Bronchial epithelial cell (primary cell): Measurements from ENCODE around the gene DNAH8. TPM values are rescaled to one million over a fixed set of nuclear protein-coding genes. Genes with fewer than 3 reads are reported as not detected.

Experiments
- DNase-seq: peaks from one replicate; pipeline ENCODE4 v3.0.0-alpha.2; 2010; ENCODE audit warnings: low read depth
- FAIRE-seq: peaks from 2 replicates; lab custom pipeline; 2011; peaks lifted over from hg19 to GRCh38; lab: Jason Lieb, UNC
- H3K27me3 ChIP-seq: 2 replicates; pipeline ENCODE4 v1.5.1; 2011; ENCODE audit warnings: low read length; ENCODE audit not compliant: control insufficient read depth, insufficient read depth
- H3K36me3 ChIP-seq: 2 replicates; pipeline ENCODE4 v1.5.1; 2011; ENCODE audit warnings: low read length; ENCODE audit not compliant: control insufficient read depth, insufficient read depth
- H3K4me3 ChIP-seq: 2 replicates; pipeline ENCODE4 v1.5.1; 2011; ENCODE audit warnings: mild to moderate bottlenecking, low read depth, low read length, control low read depth
- CTCF ChIP-seq: IDR thresholded peaks from 2 replicates; pipeline ENCODE4 v1.5.1; 2011; ENCODE audit warnings: mild to moderate bottlenecking, moderate library complexity, low read length, control low read depth, inconsistent platforms; ENCODE audit not compliant: insufficient read depth, severe bottlenecking
- total RNA-seq: library from RNA; depleted of rRNA; stranded (reverse); fragments of >200 nt; gene quantifications from 2 replicates; pipeline ENCODE4 v1.2.1, GENCODE V29; 2014

DNAH8 gene
- total RNA-seq, 1 donor from 2014 or later: not detected

- DNase-seq (no peak), FAIRE-seq (no peak)
- H3K36me3 ChIP-seq: no peaks in the 10 kb centered on the region
- H3K27me3 ChIP-seq: no peaks in the 10 kb centered on the region
- TF ChIP-seq CTCF: no peak
- H3K4me3 ChIP-seq: no peak overlapping the region
Observed at GRCh38 chr6:38877721-38878120, 162.6 kb downstream of the DNAH8 start.

GRCh38 chr6:38882157-38882556, 167.0 kb downstream of the DNAH8 start:
- TF ChIP-seq CTCF: no peak
- DNase-seq: no peak
- H3K4me3 ChIP-seq: no peak overlapping the region
- H3K27me3 ChIP-seq: no peaks in the 10 kb centered on the region
- no peaks in the 10 kb centered on the region for H3K36me3 ChIP-seq
- no peak for FAIRE-seq

- FAIRE-seq: no peak
- Histone ChIP-seq H3K27me3 (peaks cover 2% of the 10 kb centered on the region), H3K4me3 (no peak overlapping the region), H3K36me3 (no peaks in the 10 kb centered on the region)
- DNase-seq: no peak
- no peak for TF ChIP-seq CTCF
Observed at GRCh38 chr6:38897507-38897906, 182.4 kb downstream of the DNAH8 start.

- Histone ChIP-seq H3K36me3 (no peaks in the 10 kb centered on the region), H3K4me3 (no peak overlapping the region), H3K27me3 (no peaks in the 10 kb centered on the region)
- FAIRE-seq (no peak), DNase-seq (no peak)
- no peak for TF ChIP-seq CTCF
Observed at GRCh38 chr6:38901802-38902522, 186.9 kb downstream of the DNAH8 start.

GRCh38 chr6:38906582-38906981, 191.5 kb downstream of the DNAH8 start:
- H3K4me3 ChIP-seq: no peak overlapping the region
- no peaks in the 10 kb centered on the region for H3K27me3 ChIP-seq
- TF ChIP-seq CTCF: no peak
- H3K36me3 ChIP-seq: no peaks in the 10 kb centered on the region
- no peak for DNase-seq
- no peak for FAIRE-seq

GRCh38 chr6:38907264-38907663, 192.2 kb downstream of the DNAH8 start:
- peak; percentile 7 for FAIRE-seq
- Histone ChIP-seq H3K36me3 (no peaks in the 10 kb centered on the region), H3K27me3 (no peaks in the 10 kb centered on the region), H3K4me3 (no peak overlapping the region)
- TF ChIP-seq CTCF: no peak
- no peak for DNase-seq
